ENCODE measurements around the gene CFP.
"Not testable (repeated sequence)": the region's sequence is repeated elsewhere in the genome, so short reads cannot be mapped to it uniquely, and the experiment has no call there.

- TF ChIP-seq CTCF, POLR2AphosphoS5, POLR2A, EP300 (IDR thresholded peaks at IDR 0.05): not testable (repeated sequence)
Observed at GRCh38 chrX:47675959-47676859, 46.5 kb upstream of the CFP start.
